HEK293 (cell line): ENCODE measurements around the gene KIR3DL1.

Experiments used
- ATF2 ChIP-seq: fragments of 450-650 bp; formaldehyde crosslinking; IDR thresholded peaks from 2 replicates; pipeline ENCODE4 v1.5.1; 2016; ENCODE audit warnings: missing biosample characterization, missing genetic modification characterization, low read depth
- FEZF1 ChIP-seq: fragments of 450-650 bp; formaldehyde crosslinking; IDR thresholded peaks from 2 replicates; pipeline ENCODE4 v1.5.1; 2016; ENCODE audit warnings: missing biosample characterization, missing genetic modification characterization
- SETDB1 ChIP-seq: IDR thresholded peaks from one replicate; pipeline ENCODE4 v1.6.1; 2017; ENCODE audit warnings: mild to moderate bottlenecking, low read length, moderate library complexity, mixed read lengths; ENCODE audit not compliant: insufficient read length
- ZNF274 ChIP-seq, 2 experiments: fragments of 200-500 bp in 1 of 2; fragments of 450-650 bp in 1 of 2; sonication (Bioruptor generic) in 1 of 2; formaldehyde crosslinking in 1 of 2; IDR thresholded peaks; 2 replicates each; pipeline versions ENCODE4 v1.5.1 to v1.6.1; 2014 to 2016; ENCODE audit warnings: borderline replicate concordance in 1 of 2, inconsistent platforms in 1 of 2, low read length in 1 of 2, missing biosample characterization in 1 of 2, missing genetic modification characterization in 1 of 2
- ZNF366 ChIP-seq: fragments of 450-650 bp; formaldehyde crosslinking; conservative IDR thresholded peaks from 2 replicates; pipeline ENCODE4 v1.5.1; 2016; ENCODE audit warnings: missing biosample characterization, missing genetic modification characterization
- ZNF670 ChIP-seq: fragments of 450-650 bp; formaldehyde crosslinking; IDR thresholded peaks from 2 replicates; pipeline ENCODE4 v1.5.1; 2016; ENCODE audit warnings: missing biosample characterization, missing genetic modification characterization, low read depth
- ZNF747 ChIP-seq: fragments of 450-650 bp; formaldehyde crosslinking; IDR thresholded peaks from 2 replicates; pipeline ENCODE4 v1.5.1; 2016; ENCODE audit warnings: missing biosample characterization, missing genetic modification characterization
- ZNF791 ChIP-seq: fragments of 450-650 bp; formaldehyde crosslinking; IDR thresholded peaks from 2 replicates; pipeline ENCODE4 v1.5.1; 2016; ENCODE audit warnings: missing biosample characterization, missing genetic modification characterization
- TF ChIP-seq, protein P1 (sequence below): fragments of 450-650 bp; formaldehyde crosslinking; IDR thresholded peaks from 2 replicates; pipeline ENCODE4 v1.5.1; 2016; ENCODE audit warnings: missing biosample characterization, missing genetic modification characterization

DNA sequence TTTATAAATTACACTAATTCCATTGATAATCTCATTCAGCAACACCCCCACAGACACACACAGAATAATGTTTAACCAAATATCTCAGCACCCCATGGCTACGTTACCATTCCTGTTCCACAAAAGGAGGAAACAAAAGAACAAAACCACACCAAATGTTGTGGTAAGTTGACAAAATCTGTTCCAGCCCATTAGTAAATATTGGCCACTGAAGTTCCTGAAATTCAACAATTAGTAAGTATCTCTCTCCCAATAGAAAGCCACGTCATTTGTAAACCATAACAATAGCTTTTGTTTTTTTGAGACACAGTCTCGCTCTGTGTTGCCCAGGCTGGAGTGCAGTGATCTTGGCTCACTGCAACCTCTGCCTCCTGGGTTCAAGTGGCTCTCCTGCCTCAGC lies 55.4 kb downstream of the KIR3DL1 start:
- TF ChIP-seq SETDB1 (no peak), ATF2 (no peak), ZNF670 (tag by site-specific recombination) (no peak), ZNF274 (IDR thresholded peaks at IDR 0.05; ENCODE audit: low read length) (no peak), ZNF274 (tag by site-specific recombination; IDR thresholded peaks at IDR 0.05; ENCODE audit: borderline replicate concordance) (no peak), ZNF747 (tag by site-specific recombination) (no peak), FEZF1 (no peak), ZNF366 (tag by site-specific recombination) (no peak), ZNF791 (no peak)
- TF ChIP-seq, protein P1, sequence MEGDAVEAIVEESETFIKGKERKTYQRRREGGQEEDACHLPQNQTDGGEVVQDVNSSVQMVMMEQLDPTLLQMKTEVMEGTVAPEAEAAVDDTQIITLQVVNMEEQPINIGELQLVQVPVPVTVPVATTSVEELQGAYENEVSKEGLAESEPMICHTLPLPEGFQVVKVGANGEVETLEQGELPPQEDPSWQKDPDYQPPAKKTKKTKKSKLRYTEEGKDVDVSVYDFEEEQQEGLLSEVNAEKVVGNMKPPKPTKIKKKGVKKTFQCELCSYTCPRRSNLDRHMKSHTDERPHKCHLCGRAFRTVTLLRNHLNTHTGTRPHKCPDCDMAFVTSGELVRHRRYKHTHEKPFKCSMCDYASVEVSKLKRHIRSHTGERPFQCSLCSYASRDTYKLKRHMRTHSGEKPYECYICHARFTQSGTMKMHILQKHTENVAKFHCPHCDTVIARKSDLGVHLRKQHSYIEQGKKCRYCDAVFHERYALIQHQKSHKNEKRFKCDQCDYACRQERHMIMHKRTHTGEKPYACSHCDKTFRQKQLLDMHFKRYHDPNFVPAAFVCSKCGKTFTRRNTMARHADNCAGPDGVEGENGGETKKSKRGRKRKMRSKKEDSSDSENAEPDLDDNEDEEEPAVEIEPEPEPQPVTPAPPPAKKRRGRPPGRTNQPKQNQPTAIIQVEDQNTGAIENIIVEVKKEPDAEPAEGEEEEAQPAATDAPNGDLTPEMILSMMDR (tag by site-specific recombination) = no peak
